SK-N-MC (cell line): ENCODE results near the gene PINLYP.

ENCODE experiments used
- EZH2 ChIP-seq: fragments of 200-600 bp; sonication (generic); IDR thresholded peaks from one replicate; pipeline ENCODE4 v1.6.1; 2017; ENCODE audit warnings: antibody characterized with exemption
- FOXP2 ChIP-seq: optimal IDR thresholded peaks from 2 replicates; pipeline ENCODE3; 2011; ENCODE audit warnings: mild to moderate bottlenecking, moderate library complexity; ENCODE audit not compliant: insufficient read depth; ENCODE audit errors: extremely low read length, control extremely low read depth
- POLR2AphosphoS5 ChIP-seq: IDR thresholded peaks from 2 replicates; pipeline ENCODE4 v1.6.1; 2012; ENCODE audit warnings: mild to moderate bottlenecking, low read depth, low read length, borderline replicate concordance

GRCh38 chr19:43622956-43623355 lies 47.4 kb downstream of the PINLYP start:
- TF ChIP-seq FOXP2 = no peak
- TF ChIP-seq EZH2 = no peak
- TF ChIP-seq POLR2AphosphoS5 = no peak
